Glutamatergic neuron (in vitro differentiated cells): ENCODE results near the gene TPGS1. TPM values are rescaled to one million over a fixed set of nuclear protein-coding genes. Genes with fewer than 3 reads are reported as not detected.

Source experiments
- DNase-seq: peaks from one replicate; pipeline ENCODE4 v3.0.0; 2022
- H3K27ac Mint-ChIP-seq: one replicate; pipeline ENCODE4 v1.8.0; 2020; ENCODE audit warnings: mild to moderate bottlenecking, mixed read lengths, inconsistent platforms; ENCODE audit not compliant: unreplicated experiment
- H3K27me3 Mint-ChIP-seq: one replicate; pipeline ENCODE4 v1.8.0; 2020; ENCODE audit warnings: mild to moderate bottlenecking, moderate library complexity, mixed read lengths, inconsistent platforms; ENCODE audit not compliant: unreplicated experiment
- H3K36me3 Mint-ChIP-seq: one replicate; pipeline ENCODE4 v1.8.0; 2020; ENCODE audit warnings: mild to moderate bottlenecking, mixed read lengths, inconsistent platforms; ENCODE audit not compliant: unreplicated experiment
- H3K4me1 Mint-ChIP-seq: one replicate; pipeline ENCODE4 v1.8.0; 2020; ENCODE audit warnings: mild to moderate bottlenecking, low read depth, mixed read lengths, inconsistent platforms; ENCODE audit not compliant: unreplicated experiment
- H3K4me3 Mint-ChIP-seq: one replicate; pipeline ENCODE4 v1.8.0; 2020; ENCODE audit warnings: mild to moderate bottlenecking, mixed read lengths, inconsistent platforms; ENCODE audit not compliant: unreplicated experiment
- H3K9me3 Mint-ChIP-seq: one replicate; pipeline ENCODE4 v1.8.0; 2020; ENCODE audit warnings: mild to moderate bottlenecking, moderate library complexity, mixed read lengths, inconsistent platforms; ENCODE audit not compliant: unreplicated experiment
- CTCF ChIP-seq: fragments of 200-600 bp; sonication (generic); IDR thresholded peaks from one replicate; pipeline ENCODE4 v1.5.0; 2021; ENCODE audit not compliant: partially characterized antibody, unreplicated experiment
- total RNA-seq: library from RNA; stranded (reverse); fragmentation: NEBNext Ultra II Directional; extraction: Animal tissue kit (Norgen Biotek cat#: 25700); gene quantifications from one replicate; pipeline ENCODE4 v1.2.1, GENCODE V29; 2021; ENCODE audit not compliant: unreplicated experiment

The TPGS1 gene
- total RNA-seq, 1 donor from 2014 or later: 20.0 TPM

- no peak for DNase-seq
- H3K27me3 Mint-ChIP-seq: peaks cover 6% of the 10 kb centered on the region
- no peak overlapping the region for H3K27ac Mint-ChIP-seq
- H3K9me3 Mint-ChIP-seq: peaks cover 5% of the 10 kb centered on the region
- no peak for TF ChIP-seq CTCF
- H3K4me3 Mint-ChIP-seq: no peak overlapping the region
- peaks cover 4% of the 10 kb centered on the region for H3K4me1 Mint-ChIP-seq
- H3K36me3 Mint-ChIP-seq: no peaks in the 10 kb centered on the region
Measured at GRCh38 chr19:536881-537404, 29.6 kb downstream of the TPGS1 start.

- peaks cover 4% of the 10 kb centered on the region for H3K27me3 Mint-ChIP-seq
- no peaks in the 10 kb centered on the region for H3K36me3 Mint-ChIP-seq
- no peak overlapping the region for H3K27ac Mint-ChIP-seq
- no peak for DNase-seq
- H3K4me1 Mint-ChIP-seq: peaks cover 4% of the 10 kb centered on the region
- H3K9me3 Mint-ChIP-seq: peaks cover 4% of the 10 kb centered on the region
- no peak overlapping the region for H3K4me3 Mint-ChIP-seq
- TF ChIP-seq CTCF: no peak
Measured at GRCh38 chr19:538641-539428, 31.5 kb downstream of the TPGS1 start.

- H3K4me3 Mint-ChIP-seq: no peak overlapping the region
- no peak for DNase-seq
- no peak for TF ChIP-seq CTCF
- H3K4me1 Mint-ChIP-seq: peaks cover 4% of the 10 kb centered on the region
- H3K36me3 Mint-ChIP-seq: no peaks in the 10 kb centered on the region
- H3K9me3 Mint-ChIP-seq: peaks cover 4% of the 10 kb centered on the region
- H3K27ac Mint-ChIP-seq: no peak overlapping the region
- peaks cover 4% of the 10 kb centered on the region for H3K27me3 Mint-ChIP-seq
Measured at GRCh38 chr19:539429-540030, 32.2 kb downstream of the TPGS1 start.

GRCh38 chr19:540867-541637, 33.8 kb downstream of the TPGS1 start:
- H3K4me1 Mint-ChIP-seq: peaks cover 4% of the 10 kb centered on the region
- H3K27ac Mint-ChIP-seq: no peak overlapping the region
- no peak for TF ChIP-seq CTCF
- no peaks in the 10 kb centered on the region for H3K36me3 Mint-ChIP-seq
- peaks cover 5% of the 10 kb centered on the region for H3K27me3 Mint-ChIP-seq
- no peak for DNase-seq
- peaks cover 4% of the 10 kb centered on the region for H3K9me3 Mint-ChIP-seq
- no peak overlapping the region for H3K4me3 Mint-ChIP-seq
